Type B pancreatic cell (in vitro differentiated cells): ENCODE measurements around the gene CDC42. TPM values are rescaled to one million over a fixed set of nuclear protein-coding genes. Genes with fewer than 3 reads are reported as not detected.
A peak's percentile ranks its signal among the peaks of the same experiment; 100 is the strongest.

Source experiments
- DNase-seq: peaks from one replicate; pipeline ENCODE4 v3.0.0; 2021; ENCODE audit warnings: mixed read lengths; ENCODE audit not compliant: unreplicated experiment; ENCODE audit errors: extremely low spot score
- H3K27ac Mint-ChIP-seq: 2 replicates; pipeline ENCODE4 v1.8.0; 2021; ENCODE audit warnings: mild to moderate bottlenecking, mixed read lengths
- H3K27me3 Mint-ChIP-seq: 2 replicates; pipeline ENCODE4 v1.8.0; 2021; ENCODE audit warnings: mixed read lengths
- H3K36me3 Mint-ChIP-seq: 2 replicates; pipeline ENCODE4 v1.8.0; 2021; ENCODE audit warnings: mixed read lengths
- H3K4me1 Mint-ChIP-seq: one replicate; pipeline ENCODE4 v1.8.0; 2021; ENCODE audit warnings: mixed read lengths; ENCODE audit not compliant: unreplicated experiment
- H3K4me3 Mint-ChIP-seq: 2 replicates; pipeline ENCODE4 v1.8.0; 2021; ENCODE audit warnings: mild to moderate bottlenecking, mixed read lengths
- H3K9me3 Mint-ChIP-seq: 2 replicates; pipeline ENCODE4 v1.8.0; 2021; ENCODE audit warnings: mixed read lengths
- total RNA-seq: library from RNA; stranded (reverse); gene quantifications from 2 replicates; pipeline ENCODE4 v1.2.1, GENCODE V29; 2021; ENCODE audit warnings: low replicate concordance
- TF ChIP-seq, protein P1 (sequence below): fragments of 200-600 bp; sonication (generic); conservative IDR thresholded peaks from 2 replicates; pipeline ENCODE4 v1.5.0; 2021; ENCODE audit warnings: antibody characterized with exemption, mild to moderate bottlenecking

CDC42 gene
- total RNA-seq, 1 donor from 2014 or later, result 238 TPM

- peaks cover 7% of the 10 kb centered on the region for H3K4me1 Mint-ChIP-seq
- peak overlapping the region; percentile 66 for H3K27ac Mint-ChIP-seq
- no peak overlapping the region for H3K4me3 Mint-ChIP-seq
- H3K36me3 Mint-ChIP-seq, result no peaks in the 10 kb centered on the region
- TF ChIP-seq, protein P1, sequence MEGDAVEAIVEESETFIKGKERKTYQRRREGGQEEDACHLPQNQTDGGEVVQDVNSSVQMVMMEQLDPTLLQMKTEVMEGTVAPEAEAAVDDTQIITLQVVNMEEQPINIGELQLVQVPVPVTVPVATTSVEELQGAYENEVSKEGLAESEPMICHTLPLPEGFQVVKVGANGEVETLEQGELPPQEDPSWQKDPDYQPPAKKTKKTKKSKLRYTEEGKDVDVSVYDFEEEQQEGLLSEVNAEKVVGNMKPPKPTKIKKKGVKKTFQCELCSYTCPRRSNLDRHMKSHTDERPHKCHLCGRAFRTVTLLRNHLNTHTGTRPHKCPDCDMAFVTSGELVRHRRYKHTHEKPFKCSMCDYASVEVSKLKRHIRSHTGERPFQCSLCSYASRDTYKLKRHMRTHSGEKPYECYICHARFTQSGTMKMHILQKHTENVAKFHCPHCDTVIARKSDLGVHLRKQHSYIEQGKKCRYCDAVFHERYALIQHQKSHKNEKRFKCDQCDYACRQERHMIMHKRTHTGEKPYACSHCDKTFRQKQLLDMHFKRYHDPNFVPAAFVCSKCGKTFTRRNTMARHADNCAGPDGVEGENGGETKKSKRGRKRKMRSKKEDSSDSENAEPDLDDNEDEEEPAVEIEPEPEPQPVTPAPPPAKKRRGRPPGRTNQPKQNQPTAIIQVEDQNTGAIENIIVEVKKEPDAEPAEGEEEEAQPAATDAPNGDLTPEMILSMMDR, result peak; percentile 40
- peaks cover 3% of the 10 kb centered on the region for H3K27me3 Mint-ChIP-seq
- DNase-seq, result no peak
- H3K9me3 Mint-ChIP-seq, result no peaks in the 10 kb centered on the region
These were observed 33.6 kb upstream of the CDC42 start for GRCh38 chr1:22018583-22019559.

- Mint-ChIP-seq H3K4me1 (peaks cover 22% of the 10 kb centered on the region), H3K27ac (no peak overlapping the region), H3K4me3 (no peak overlapping the region), H3K9me3 (no peaks in the 10 kb centered on the region), H3K27me3 (no peaks in the 10 kb centered on the region), H3K36me3 (no peaks in the 10 kb centered on the region)
- DNase-seq, result no peak
- TF ChIP-seq, protein P1, result no peak
These were observed 31.4 kb upstream of the CDC42 start for GRCh38 chr1:22021061-22021460.

GRCh38 chr1:22024485-22025367, 27.8 kb upstream of the CDC42 start:
- Mint-ChIP-seq H3K27me3 (no peaks in the 10 kb centered on the region), H3K27ac (peak overlapping the region; percentile 98), H3K4me1 (peaks cover 28% of the 10 kb centered on the region), H3K36me3 (no peaks in the 10 kb centered on the region), H3K4me3 (peak overlapping the region; percentile 98), H3K9me3 (no peaks in the 10 kb centered on the region)
- DNase-seq, result no peak
- TF ChIP-seq, protein P1, result no peak

DNA sequence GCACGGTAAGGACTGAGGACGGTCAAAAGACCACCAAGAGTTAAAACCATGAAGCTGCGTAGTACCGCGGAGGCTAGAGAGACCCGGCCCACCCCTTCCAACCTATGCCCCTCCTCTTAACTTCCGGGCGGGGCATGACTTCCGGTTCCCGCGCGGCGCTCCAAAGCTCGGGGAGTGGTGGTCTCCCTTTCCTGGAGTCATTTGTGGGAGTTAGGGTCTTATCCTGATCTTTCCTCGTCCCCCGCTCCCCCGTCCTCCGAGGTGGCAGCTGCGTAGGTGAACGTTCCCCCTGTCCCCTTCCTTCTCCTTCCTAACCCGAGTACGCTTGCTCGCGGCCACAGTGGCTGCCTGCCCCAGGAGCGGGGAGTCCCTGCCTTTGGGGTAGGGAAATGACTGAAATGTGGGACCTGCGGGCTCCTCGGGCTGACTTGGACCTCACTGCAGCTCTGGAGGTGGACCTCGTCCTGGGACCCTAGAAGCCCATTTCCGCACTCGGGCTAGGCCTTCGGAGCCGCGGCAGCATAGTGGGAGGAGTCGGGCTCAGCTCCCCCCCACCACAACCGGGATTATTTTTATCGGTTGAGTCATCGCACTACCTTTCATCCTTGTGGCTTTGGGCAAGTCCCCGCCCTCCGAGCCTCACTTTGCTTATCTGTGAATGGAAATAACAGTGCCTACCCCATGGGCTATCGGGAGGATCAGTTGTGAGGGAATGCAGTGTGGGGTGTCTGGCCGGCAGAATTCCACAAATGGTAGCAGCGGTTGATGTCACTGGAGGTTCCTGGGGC, 26.9 kb upstream of the CDC42 start:
- H3K4me3 Mint-ChIP-seq, result peak overlapping the region; percentile 98

More for the DNA sequence above, 26.9 kb upstream of the CDC42 start:
- Mint-ChIP-seq H3K27ac (peak overlapping the region; percentile 98), H3K36me3 (no peaks in the 10 kb centered on the region), H3K4me1 (peaks cover 28% of the 10 kb centered on the region), H3K27me3 (no peaks in the 10 kb centered on the region), H3K9me3 (no peaks in the 10 kb centered on the region)
- peak; percentile 86 for DNase-seq
- TF ChIP-seq, protein P1, result no peak
